ENCODE results near the gene SLC38A10.

Gene SLC38A10

DNA sequence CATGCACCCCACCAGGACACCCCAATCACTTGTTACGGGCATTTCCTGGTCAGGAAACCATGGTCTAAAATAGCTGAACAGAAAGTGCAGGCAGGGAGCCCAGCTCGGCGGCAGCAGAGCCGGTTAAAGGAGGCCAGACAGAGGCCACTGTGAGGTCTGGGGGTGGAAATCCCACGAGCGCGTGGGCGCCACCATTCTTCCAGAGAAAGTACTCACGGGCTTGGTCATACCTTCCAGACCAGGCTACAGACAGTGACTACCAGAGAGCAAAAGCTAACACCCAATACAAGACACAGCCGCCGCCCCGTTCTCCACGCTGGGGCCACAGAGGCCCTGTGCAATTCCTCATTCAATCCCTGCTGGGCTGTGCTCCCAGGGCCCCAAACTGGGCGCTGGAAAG lies 84.2 kb downstream of the SLC38A10 start:
- no peak for DNase-seq (ENCODE audit: low read depth in 4 of 4, low spot score in 1 of 4)

DNA sequence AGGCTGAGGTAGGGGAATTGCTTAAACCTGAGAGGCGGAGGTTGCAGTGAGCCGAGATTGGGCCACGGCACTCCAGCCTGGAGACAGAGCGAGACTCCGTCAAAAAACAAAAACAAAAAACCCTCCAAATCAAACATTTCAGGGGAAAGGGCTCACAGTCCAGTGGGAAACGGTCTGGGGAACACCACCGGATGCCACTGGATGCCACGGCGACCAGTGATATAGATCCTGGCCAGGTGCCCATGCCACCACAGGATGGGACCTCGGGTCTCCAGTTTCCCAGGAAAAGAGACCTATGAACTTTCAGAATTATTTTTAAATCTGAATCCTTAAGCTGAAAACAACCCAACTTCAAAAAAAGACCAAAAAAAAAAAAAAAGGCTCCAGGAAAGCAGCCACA lies 84.6 kb downstream of the SLC38A10 start:
- DNase-seq (ENCODE audit: low read depth in 4 of 4, low spot score in 1 of 4) = no peak

DNA sequence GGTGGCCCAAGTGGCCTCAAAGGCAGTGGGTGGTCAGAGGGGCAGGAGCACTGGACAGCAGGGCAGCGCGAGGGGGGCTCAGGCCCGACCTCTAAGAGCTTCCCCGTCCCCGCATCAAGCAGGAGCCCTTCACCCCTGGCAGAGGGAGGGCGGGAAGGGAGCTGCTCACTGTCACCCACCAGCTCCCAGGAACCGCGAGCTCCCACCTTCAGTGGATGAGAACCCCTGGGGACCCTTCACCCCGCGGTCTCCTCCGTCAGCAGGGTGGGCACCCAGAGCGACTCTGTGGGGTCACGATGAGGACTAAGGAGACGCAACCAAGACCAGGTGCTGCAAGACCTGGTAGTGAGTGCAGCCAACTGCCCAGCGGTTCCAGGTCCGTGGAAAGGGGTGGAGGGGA lies 86.0 kb downstream of the SLC38A10 start:
- DNase-seq (ENCODE audit: low read depth in 4 of 4, low spot score in 1 of 4) = no peak

DNA sequence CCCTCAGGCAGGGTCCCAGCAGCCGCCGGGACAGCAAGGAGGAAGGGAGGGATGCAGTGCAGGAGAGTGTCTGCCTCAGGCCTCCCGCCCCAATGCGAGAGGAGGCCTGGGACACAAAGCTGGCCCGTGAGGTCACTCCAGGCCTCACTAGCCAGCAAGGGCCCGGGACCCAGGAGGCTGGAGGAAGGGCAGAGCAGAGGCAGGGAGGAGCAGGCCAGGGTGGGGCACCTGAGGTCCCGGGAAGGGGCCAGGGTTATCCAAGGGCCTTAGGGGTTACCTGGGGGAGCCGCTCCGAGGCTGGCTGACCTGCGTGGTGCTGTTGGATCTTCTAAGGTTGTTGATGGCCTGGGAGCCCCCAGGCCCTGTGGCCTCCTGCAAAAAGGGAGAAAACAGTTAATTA lies 86.5 kb downstream of the SLC38A10 start:
- no peak for DNase-seq (ENCODE audit: low read depth in 4 of 4, low spot score in 1 of 4)

DNA sequence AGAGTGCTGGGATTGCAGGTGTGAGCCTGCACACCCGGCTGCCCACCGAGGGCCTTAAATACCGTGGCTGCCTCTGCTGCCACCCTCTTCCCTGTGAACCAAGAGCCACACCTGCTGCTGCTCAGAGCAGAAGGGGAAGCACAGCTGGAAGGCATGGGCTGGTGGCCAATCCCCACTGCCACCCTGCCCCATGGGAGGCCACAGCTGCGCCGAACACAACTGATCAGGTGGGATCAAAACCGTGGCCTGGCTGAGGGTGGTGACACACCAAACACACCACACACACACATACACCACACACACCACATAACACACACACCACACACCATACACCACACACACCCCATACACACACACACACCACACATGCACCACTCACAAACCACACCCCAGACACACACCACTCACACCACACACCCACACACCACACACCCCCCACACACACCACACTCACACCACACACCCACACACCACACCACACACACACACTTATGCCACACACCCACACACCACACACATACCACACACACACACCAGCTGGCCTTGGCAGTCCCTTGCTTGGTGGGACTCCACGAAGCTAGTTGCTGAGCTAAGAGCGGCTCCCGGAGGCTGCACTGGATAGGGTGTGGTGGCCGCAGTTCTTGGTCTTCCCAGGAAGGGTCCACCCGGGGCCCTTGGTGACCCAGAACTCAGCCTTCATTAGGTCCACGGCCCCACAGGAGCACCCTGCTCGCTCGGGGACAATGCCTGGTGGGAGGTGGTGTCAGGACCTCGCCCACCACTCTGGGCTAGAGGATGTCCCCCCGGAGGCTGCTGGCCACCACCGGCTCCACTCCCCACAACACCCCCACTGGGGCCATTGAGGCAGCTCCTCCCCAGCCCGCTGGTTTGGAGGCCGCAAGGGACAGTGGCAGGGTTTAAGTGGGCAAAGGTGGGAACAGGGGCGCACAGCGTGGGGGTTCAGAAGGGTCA lies 87.2 kb downstream of the SLC38A10 start:
- no peak for DNase-seq (ENCODE audit: low read depth in 4 of 4, low spot score in 1 of 4)

DNA sequence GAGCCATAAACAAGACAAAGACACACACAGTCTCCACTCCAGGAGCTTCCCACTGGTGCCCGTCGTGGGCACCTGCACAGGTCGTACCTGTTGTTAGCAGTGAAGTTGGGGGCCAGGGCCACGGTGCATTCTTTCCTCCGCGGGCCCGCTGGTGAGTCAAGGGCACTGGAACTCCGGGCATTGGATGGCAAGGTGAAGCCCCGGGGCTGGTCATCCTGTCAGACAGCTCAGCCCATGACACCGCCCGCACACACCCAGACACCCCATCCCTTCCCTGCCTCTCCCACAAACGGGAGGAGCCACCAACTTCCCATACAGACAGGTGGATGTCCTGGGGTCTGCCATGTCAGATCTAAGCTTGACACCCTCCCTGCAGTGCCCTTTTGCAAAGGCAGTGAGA lies 88.5 kb downstream of the SLC38A10 start:
- DNase-seq (ENCODE audit: low read depth in 4 of 4, low spot score in 1 of 4) = no peak

DNA sequence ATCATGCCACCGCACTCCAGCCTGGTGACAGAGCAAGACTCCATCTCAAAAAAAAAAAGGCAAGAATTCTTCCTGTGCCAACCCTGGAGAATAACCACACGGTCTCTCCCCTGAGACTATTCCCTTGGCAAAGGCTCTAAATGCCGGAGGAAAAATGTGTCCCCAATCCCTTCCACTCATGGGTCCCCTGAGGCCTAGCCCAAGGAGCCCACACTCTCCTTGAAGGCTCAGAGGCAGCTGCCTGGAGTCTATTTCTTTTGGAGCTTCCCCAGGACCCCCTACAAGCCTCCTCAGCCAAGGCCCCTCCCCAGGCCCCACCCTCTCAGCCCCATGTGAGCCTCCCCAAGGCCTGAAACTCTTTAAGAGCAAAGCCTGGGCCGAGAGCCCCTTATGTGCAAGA lies 88.9 kb downstream of the SLC38A10 start:
- no peak for DNase-seq (ENCODE audit: low read depth in 4 of 4, low spot score in 1 of 4)

DNA sequence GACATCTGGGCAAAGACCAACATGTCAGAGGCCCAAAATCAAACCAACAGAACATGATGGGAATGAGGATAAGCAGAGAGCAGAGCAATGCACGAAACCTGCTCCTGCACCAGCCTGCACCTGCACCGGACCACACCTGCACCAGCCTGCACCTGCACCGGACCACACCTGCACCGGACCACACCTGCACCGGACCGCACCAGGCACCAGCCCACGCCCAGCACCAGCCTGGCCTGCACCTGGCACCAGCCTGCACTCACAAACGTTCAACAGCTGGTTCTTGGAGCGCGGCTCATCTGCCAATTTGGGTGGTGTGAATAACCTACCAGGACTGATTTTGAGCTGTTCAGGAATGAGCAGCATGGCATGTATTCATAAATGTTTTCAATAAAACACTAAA lies 90.5 kb downstream of the SLC38A10 start:
- DNase-seq (ENCODE audit: low read depth in 4 of 4, low spot score in 1 of 4) = no peak

DNA sequence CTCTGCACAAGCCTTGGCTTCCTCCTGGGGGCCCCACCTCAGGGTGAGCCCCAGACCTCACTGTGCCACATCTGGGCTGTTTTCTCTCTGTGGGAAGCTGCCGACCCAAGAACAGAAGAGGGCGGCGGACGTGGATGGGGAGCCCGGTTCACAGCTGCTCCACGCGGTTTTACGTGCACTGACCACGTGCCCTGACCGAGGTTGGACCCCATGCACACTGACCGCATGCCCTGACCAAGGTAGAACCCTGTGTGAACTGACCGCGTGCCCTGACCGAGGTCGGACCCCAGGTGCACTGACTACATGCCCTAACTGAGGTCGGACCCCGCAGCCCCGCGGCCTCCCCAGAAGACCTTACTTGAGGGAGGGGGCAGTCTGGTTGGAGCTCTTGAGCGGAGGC lies 92.0 kb downstream of the SLC38A10 start:
- no peak for DNase-seq (ENCODE audit: low read depth in 4 of 4, low spot score in 1 of 4)

DNA sequence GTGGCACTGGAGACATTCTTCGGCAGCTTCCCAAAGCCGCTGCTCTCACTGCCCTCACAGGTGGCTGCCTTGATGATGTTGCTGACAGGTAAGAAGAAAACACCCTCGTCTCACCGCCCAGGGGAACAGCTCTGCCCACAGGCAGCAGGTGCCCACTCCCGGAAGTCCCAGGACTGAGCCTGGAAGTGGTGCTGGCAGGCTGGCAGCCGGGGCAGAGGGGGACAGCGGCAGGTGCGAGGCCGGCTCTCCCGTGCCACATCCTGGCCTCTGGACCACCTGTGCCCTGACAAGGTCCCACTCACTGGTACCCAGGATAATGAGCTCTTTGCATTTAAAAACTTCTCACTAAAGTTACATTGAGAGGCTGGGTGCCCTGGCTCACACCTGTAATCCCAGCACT lies 92.8 kb downstream of the SLC38A10 start:
- no peak for DNase-seq (ENCODE audit: low read depth in 4 of 4, low spot score in 1 of 4)

DNA sequence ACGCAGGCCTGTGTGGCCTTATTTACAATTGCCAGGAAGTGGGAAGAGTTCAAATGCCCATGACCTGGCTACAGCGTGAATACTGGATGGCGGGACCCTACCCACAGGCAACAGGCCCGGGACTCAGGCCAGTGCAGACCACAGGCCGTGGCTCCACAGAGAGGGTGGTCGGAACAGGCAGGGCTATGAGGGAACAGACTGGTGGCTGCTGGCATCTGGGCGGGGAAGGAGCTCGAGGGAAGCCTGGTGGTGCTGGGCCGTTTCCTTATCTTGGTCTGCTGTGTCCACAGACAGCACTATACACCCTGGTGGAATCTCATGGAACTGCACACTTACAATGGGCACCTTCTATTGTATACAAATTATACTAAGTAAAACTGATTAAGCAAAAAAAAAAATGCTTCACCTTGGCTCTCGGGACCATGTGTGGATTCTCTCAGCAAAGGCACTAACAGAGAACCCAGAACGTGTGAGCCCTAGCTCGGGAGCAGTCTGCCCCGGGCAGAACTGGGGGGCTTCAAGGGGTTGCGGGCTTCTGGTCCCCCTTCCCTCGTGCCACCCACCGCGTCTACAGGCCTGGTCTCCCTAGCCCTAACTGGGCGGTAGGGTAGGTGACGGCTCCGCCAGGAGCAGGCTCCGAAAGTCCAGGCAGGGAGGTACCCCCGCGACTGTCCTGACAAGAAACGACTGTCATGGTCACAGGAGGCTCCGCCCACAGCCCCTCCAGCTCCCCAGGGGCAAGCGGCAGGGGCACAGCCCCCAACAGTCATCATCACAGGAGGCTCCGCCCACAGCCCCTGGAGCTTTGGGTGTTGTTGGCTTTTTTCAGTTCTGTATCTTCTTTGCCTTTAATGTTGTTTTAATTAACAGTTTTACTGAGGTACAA lies 94.2 kb downstream of the SLC38A10 start:
- DNase-seq (ENCODE audit: low read depth in 4 of 4, low spot score in 1 of 4) = no peak

DNA sequence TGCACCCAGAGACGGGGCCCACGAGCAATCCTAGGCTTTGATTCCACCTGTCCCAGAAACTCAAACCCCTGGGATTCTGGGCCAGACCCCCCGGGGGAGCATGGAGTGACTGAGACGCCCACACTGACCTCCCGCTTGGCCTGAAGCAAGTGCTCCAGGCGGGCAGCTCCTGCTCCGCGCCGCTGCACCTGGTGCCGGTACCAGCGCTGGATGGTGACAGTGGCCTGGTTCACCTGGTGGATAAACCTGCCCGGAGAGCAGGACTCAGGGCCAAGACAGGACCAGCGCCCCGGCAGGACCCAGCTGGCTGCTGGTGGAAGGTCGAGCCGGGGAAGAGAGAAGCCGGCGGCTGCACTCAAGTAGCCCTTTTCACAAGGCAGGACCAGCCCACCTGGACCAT lies 94.9 kb downstream of the SLC38A10 start:
- DNase-seq (ENCODE audit: low read depth in 4 of 4, low spot score in 1 of 4) = no peak

DNA sequence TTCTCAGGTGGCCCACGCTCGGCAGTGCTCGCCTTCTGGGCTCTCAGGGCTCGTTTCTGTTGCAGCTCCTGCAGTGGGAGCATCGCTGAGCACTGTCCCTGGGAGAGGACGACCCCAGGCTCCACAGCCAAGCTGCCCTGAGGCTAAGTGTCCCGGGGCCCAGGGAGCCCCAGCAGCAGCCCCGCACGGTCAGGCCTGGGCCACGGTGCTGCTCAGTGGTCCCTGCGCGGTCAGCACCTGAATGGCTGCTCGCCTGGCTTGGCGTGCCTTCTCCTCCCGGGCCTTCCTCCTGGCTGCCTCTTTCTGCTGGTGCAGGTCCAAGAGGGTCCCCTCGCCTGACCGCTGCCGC lies 95.7 kb downstream of the SLC38A10 start:
- DNase-seq (ENCODE audit: low read depth in 4 of 4, low spot score in 1 of 4) = no peak

DNA sequence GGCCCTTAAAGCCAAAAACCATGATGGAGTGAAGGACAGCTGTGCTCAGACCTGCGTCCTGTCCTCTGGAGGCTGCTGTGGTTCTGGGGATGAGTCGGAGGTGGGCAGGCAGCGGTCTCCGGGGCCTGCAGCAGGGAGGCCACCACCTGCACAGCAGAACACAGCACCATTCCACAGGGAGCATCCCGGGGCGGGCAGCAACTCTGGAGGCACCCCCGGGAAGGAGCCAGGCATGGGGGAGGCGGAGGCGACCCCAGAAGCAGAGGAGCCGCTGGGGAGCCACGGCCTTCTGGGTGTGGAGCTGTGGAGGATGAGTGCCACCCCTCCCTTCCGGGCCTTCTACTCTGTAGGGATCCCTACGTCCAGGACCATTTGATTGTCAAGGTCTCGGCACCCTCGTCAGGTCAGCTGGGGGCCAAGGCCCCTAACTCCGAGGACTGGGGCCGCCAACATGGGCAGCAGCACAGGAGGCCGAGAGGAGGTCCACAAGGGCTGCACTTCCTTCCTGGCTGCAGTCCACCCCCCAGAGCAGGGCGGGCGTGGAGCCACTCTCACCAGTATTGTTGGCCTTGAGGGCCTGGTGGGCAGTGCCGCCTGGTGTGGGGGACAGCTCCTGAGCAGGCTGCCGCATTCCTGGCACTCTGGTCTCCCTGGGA lies 96.2 kb downstream of the SLC38A10 start:
- DNase-seq (ENCODE audit: low read depth in 4 of 4, low spot score in 1 of 4) = no peak

DNA sequence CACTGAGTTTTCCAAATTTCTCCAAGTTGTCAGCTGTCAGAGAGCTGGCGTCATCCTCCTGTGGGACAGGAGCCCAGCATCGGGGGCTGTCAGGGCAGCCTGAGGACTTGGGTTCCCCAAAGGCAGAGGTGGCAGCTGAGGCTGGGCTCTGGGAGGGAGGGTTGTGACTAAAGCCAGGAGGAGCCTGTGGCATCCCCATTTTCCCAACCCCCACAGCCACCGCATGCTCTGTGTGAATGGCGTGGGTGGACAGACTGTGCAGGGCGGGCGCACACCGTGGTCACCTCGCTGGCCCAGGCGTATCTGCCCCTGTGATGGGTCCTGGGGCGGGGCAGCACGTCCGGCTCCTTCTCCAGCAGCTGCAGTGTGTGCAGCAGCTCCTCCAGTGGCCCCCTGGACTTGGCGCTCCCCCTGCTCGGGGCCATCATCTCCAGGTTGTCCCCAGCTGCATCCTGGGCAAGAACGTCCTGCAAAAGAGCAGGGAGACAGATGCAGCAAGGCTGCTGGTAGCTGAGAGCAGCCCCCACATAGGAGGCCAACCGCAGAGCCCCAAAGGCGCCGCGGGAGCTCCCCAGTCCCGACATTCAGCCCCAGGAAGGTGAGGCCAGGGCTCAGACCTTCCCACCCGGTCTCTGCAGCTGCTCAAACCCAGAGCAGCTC lies 97.1 kb downstream of the SLC38A10 start:
- DNase-seq (ENCODE audit: low read depth in 4 of 4, low spot score in 1 of 4) = no peak

DNA sequence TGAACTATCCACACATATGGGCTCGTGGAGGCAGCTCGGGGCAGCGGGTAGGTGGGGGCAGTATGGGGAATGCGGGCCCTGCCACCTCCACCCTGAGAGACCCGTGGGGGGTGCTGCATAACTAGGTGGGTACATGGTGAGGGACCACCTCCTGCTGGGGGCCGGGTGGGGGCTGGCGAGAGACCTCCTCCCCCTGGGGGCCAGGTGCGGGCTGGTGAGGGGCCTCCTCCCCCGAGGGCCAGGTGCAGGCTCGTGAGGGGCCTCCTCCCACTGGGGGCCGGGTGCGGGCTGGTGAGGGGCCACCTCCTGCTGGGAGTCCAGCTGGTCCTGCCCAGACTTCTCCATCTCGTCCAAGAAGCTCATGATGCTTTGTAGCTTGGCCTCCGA lies 97.7 kb downstream of the SLC38A10 start:
- DNase-seq (ENCODE audit: low read depth in 4 of 4, low spot score in 1 of 4) = no peak

DNA sequence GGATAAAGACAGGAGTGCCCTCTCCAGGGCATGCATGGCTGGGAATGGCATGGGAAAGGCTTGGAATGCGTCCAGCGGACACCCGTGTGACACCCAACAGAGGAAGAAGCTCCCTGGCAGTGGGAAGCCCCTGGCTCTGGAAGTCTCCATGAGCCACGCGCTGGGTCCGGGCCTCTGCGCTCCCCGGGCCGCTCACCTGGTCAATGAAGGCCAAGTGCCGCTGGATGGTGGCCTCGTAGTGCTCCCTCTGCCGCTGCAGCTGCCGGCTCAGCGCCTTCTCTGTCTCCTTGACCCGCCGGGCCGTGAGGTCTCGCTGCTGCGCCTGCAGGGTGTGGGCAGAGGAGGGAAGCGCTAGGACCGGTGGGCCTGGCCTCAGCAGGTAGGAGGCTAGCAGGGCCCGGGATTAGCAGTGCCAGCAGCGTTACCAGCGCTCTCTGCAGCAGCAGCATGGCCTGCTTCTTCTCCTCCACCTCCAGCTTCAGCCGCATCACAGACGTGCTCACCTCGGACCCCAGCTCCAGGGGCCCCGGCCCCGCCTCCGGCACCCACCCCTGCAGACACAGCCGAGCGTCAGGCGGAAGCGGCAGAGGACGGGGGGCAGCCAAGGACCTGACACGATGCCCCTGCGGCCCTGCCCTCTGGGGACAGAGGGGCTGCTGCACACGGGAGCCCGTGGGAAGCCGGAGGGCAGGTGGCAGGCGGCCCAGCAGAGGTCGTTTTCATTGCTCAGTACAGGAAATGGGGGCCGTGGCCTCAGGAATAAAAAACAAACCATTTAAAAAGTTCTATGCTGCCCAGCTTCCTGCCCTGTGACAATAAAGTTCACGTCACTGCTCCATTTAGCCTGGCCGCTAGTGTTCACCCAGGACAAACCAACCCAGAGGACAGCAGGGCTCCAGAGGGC lies 98.3 kb downstream of the SLC38A10 start:
- DNase-seq (ENCODE audit: low read depth in 4 of 4, low spot score in 1 of 4) = no peak

DNA sequence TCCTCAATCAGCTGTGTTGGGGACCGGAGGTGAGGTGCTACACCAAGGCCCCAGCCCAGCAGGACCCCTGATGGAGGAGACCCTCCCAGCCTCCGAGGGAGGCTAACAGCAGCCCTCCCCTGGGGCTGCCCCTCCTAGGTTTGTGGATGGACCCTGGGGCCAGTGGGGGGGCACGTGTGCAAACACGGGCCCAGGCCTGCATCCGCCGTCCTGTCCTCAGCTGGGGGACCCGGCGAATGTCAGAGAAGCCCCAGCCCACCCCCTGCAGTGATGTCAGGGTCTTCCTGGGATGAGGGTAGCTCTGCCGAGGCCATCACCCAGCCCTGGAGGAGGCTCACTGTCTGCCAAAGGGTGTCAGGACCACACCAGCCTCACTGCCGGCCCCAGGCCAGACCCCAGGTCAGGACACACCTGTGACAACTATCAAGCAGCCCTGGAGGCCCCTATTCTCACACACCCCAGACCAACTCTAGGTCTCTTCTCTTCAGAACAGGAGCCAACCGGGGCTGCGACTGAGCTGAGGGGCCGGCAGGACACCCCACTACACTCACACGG lies 99.1 kb downstream of the SLC38A10 start:
- DNase-seq (ENCODE audit: low read depth in 4 of 4, low spot score in 1 of 4) = no peak
